GM18499 (cell line): Measurements from ENCODE around the gene MAP2K3.

Experiments used
- ATAC-seq: cut with Tn5 transposase; IDR thresholded peaks from one replicate; pipeline ENCODE4 v1.9.1; 2021; ENCODE audit warnings: moderate number of reproducible peaks; ENCODE audit not compliant: insufficient read depth, unreplicated experiment

MAP2K3 gene

GRCh38 chr17:21360048-21360447 lies 75.5 kb downstream of the MAP2K3 start:
- no peak for ATAC-seq

- no peak for ATAC-seq
Measured at GRCh38 chr17:21361020-21361809, 76.7 kb downstream of the MAP2K3 start.

DNA sequence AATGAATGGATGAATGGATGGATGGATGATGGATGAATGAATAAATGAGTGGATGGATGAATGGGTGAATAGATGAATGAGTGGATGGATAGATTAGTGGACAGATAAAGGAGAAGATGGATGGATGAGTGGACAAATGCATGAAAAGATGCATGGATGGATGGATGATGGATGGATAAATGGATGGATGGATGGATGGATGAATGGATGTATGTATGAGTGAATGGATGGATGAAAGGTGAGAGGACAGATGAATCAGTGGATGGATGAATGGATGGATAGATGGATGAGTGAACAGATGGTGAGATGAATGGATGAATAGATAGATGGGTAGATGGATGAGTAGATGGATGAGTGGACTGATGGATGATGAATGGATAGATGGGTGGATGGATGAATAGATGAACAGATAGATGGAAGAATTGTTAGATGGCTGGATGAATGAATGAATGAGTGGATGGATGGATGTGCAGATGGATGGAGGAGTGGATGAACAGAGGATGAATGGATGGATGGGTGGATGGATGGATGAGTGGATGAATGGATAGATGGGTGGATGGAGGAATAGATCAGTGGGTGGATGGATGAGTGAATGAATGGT lies 77.9 kb downstream of the MAP2K3 start:
- no peak for ATAC-seq

DNA sequence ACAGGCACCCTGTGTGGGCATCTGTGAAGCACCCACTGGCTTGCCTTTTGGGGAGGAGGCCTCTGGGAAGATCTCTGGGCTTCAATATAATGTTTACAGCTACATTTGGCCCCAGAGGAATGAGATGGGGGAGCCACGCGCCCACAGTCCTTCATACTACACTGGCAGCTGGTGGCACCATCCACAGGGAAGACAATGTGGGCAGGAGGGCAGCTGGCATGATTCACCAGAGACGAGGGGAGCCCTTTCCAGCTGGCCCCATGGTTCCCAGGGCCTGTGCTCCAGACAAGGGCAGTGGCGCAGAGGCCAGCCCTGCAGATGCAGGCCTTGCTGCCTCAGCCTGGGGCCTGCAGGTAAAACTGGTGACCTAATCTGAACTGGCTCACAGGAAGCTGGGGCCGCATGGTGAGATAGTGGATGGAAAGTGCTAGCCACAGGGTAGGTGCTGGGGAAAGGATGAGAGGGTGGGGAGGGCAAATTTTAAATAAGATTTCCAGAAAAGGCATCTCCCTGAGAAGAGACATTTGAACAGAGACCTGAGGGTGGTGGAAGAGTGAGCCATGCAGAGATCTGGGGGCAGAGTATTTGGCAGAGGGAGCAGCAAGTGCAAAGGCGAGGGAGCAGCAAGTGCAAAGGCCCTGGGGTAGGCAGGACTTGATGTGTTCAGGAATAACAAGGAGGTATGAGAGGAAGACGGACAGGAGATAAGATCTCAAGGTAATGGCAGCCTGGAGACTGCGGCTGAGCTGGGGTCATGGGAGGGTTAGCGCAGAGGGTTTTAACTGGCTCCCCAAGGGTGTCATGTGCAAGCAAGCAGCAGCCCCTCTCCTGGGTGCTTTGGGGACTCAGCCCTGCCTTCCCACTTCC lies 79.5 kb downstream of the MAP2K3 start:
- ATAC-seq = no peak
